HEK293 (cell line): ENCODE data around the gene ROPN1L.

Experiments used
- KLF10 ChIP-seq: fragments of 450-650 bp; IDR thresholded peaks from 2 replicates; pipeline ENCODE4 v1.5.1; 2018; ENCODE audit warnings: missing biosample characterization, mild to moderate bottlenecking, missing genetic modification characterization
- SCRT2 ChIP-seq: fragments of 450-650 bp; formaldehyde crosslinking; IDR thresholded peaks from 2 replicates; pipeline ENCODE4 v1.5.1; 2016; ENCODE audit warnings: missing biosample characterization, missing genetic modification characterization
- SP7 ChIP-seq: fragments of 450-650 bp; formaldehyde crosslinking; IDR thresholded peaks from 2 replicates; pipeline ENCODE4 v1.5.1; 2016; ENCODE audit warnings: missing biosample characterization, missing genetic modification characterization
- TCF7L2 ChIP-seq: IDR thresholded peaks from 2 replicates; pipeline ENCODE4 v1.6.1; 2011; ENCODE audit warnings: low read depth, mild to moderate bottlenecking, inconsistent platforms, low read length, moderate library complexity, borderline replicate concordance
- ZIC2 ChIP-seq: fragments of 450-650 bp; formaldehyde crosslinking; IDR thresholded peaks from 2 replicates; pipeline ENCODE4 v1.5.1; 2016; ENCODE audit warnings: missing biosample characterization, missing genetic modification characterization
- ZNF426 ChIP-seq: fragments of 450-650 bp; formaldehyde crosslinking; IDR thresholded peaks from 2 replicates; pipeline ENCODE4 v1.5.1; 2017; ENCODE audit warnings: missing biosample characterization, missing genetic modification characterization, mild to moderate bottlenecking, inconsistent platforms, moderate library complexity
- ZNF544 ChIP-seq: fragments of 450-650 bp; formaldehyde crosslinking; IDR thresholded peaks from 2 replicates; pipeline ENCODE4 v1.5.0; 2017; ENCODE audit warnings: missing biosample characterization, missing genetic modification characterization
- ZNF561 ChIP-seq: fragments of 450-650 bp; IDR thresholded peaks from 2 replicates; pipeline ENCODE4 v1.5.1; 2018; ENCODE audit warnings: missing biosample characterization, missing genetic modification characterization, borderline replicate concordance
- TF ChIP-seq, protein P1 (sequence below): fragments of 450-650 bp; formaldehyde crosslinking; IDR thresholded peaks from 2 replicates; pipeline ENCODE4 v1.5.1; 2016; ENCODE audit warnings: missing biosample characterization, missing genetic modification characterization
- TF ChIP-seq, protein P2 (sequence below): fragments of 450-650 bp; formaldehyde crosslinking; IDR thresholded peaks from 2 replicates; pipeline ENCODE4 v1.5.1; 2016; ENCODE audit warnings: missing biosample characterization, missing genetic modification characterization
- TF ChIP-seq, protein P3 (sequence below): fragments of 450-650 bp; formaldehyde crosslinking; IDR thresholded peaks from 2 replicates; pipeline ENCODE4 v1.5.1; 2017; ENCODE audit warnings: missing biosample characterization, missing genetic modification characterization

DNA sequence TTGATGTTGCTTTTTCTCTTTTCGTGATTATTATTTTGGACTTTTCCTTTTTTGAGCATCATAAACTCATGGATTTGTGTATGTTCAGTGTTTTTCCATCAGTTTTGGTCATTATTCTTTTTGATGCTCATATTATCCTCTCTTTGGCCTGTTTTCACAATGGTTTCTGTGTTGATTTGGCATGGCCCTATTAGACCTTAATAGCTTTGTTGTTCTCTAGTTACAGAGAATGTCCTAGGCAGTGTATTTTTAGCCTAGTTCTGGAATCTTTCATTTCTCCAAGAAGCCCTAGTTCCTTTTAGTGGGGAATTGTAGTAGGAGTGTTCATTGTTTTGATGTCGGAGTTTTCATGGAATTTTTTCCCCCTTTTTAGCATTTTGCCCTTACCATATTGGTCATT lies 41.3 kb upstream of the ROPN1L start:
- TF ChIP-seq, protein P1, sequence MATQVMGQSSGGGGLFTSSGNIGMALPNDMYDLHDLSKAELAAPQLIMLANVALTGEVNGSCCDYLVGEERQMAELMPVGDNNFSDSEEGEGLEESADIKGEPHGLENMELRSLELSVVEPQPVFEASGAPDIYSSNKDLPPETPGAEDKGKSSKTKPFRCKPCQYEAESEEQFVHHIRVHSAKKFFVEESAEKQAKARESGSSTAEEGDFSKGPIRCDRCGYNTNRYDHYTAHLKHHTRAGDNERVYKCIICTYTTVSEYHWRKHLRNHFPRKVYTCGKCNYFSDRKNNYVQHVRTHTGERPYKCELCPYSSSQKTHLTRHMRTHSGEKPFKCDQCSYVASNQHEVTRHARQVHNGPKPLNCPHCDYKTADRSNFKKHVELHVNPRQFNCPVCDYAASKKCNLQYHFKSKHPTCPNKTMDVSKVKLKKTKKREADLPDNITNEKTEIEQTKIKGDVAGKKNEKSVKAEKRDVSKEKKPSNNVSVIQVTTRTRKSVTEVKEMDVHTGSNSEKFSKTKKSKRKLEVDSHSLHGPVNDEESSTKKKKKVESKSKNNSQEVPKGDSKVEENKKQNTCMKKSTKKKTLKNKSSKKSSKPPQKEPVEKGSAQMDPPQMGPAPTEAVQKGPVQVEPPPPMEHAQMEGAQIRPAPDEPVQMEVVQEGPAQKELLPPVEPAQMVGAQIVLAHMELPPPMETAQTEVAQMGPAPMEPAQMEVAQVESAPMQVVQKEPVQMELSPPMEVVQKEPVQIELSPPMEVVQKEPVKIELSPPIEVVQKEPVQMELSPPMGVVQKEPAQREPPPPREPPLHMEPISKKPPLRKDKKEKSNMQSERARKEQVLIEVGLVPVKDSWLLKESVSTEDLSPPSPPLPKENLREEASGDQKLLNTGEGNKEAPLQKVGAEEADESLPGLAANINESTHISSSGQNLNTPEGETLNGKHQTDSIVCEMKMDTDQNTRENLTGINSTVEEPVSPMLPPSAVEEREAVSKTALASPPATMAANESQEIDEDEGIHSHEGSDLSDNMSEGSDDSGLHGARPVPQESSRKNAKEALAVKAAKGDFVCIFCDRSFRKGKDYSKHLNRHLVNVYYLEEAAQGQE (tag by site-specific recombination): no peak
- TF ChIP-seq ZNF561 (tag by site-specific recombination) (no peak), TCF7L2 (no peak), ZNF544 (tag by site-specific recombination) (no peak), ZIC2 (no peak), ZNF426 (tag by site-specific recombination) (no peak), SP7 (tag by site-specific recombination) (no peak), KLF10 (tag by site-specific recombination) (no peak), SCRT2 (tag by site-specific recombination) (no peak)
- TF ChIP-seq, protein P2, sequence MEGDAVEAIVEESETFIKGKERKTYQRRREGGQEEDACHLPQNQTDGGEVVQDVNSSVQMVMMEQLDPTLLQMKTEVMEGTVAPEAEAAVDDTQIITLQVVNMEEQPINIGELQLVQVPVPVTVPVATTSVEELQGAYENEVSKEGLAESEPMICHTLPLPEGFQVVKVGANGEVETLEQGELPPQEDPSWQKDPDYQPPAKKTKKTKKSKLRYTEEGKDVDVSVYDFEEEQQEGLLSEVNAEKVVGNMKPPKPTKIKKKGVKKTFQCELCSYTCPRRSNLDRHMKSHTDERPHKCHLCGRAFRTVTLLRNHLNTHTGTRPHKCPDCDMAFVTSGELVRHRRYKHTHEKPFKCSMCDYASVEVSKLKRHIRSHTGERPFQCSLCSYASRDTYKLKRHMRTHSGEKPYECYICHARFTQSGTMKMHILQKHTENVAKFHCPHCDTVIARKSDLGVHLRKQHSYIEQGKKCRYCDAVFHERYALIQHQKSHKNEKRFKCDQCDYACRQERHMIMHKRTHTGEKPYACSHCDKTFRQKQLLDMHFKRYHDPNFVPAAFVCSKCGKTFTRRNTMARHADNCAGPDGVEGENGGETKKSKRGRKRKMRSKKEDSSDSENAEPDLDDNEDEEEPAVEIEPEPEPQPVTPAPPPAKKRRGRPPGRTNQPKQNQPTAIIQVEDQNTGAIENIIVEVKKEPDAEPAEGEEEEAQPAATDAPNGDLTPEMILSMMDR (tag by site-specific recombination): no peak
- TF ChIP-seq, protein P3, sequence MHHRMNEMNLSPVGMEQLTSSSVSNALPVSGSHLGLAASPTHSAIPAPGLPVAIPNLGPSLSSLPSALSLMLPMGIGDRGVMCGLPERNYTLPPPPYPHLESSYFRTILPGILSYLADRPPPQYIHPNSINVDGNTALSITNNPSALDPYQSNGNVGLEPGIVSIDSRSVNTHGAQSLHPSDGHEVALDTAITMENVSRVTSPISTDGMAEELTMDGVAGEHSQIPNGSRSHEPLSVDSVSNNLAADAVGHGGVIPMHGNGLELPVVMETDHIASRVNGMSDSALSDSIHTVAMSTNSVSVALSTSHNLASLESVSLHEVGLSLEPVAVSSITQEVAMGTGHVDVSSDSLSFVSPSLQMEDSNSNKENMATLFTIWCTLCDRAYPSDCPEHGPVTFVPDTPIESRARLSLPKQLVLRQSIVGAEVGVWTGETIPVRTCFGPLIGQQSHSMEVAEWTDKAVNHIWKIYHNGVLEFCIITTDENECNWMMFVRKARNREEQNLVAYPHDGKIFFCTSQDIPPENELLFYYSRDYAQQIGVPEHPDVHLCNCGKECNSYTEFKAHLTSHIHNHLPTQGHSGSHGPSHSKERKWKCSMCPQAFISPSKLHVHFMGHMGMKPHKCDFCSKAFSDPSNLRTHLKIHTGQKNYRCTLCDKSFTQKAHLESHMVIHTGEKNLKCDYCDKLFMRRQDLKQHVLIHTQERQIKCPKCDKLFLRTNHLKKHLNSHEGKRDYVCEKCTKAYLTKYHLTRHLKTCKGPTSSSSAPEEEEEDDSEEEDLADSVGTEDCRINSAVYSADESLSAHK: no peak
